ENCODE results near the gene ETFB. TPM values are rescaled to one million over a fixed set of nuclear protein-coding genes. Genes with fewer than 3 reads are reported as not detected.

Gene ETFB
- total RNA-seq, 2 donors from 2014 or later: 32.7 to 56.5 TPM

DNA sequence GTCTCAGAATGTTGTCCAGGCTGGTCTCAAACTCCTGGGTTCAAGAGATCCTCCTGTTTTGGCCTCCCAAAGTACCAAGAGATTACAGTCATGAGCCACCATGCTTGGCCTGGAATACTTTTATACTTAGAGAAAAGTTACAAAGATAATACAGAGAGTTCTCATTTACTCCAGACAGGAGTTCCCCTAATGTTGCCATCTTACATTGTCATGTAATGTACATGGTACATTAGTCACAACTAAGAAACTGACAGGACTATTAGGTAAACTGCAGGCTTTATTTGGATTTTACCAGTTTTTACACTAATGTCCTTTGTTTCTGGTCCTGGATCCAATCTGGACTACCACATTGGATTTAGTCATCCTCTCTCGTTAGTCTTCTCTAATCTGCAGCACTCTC, 26.5 kb upstream of the ETFB start:
- no peak for TF ChIP-seq CTCF (IDR thresholded peaks at IDR 0.05)
- Histone ChIP-seq H3K4me1 (ENCODE audit: control insufficient read depth in 1 of 2, low read depth in 2 of 2) (peaks cover 4 to 7% of the 10 kb centered on the region in 2 donors), H3K9me3 (no peaks in the 10 kb centered on the region), H3K36me3 (no peaks in the 10 kb centered on the region), H3K4me3 (no peak overlapping the region), H3K27me3 (replicated peaks; ENCODE audit: insufficient read depth) (no peaks in the 10 kb centered on the region), H3K27ac (no peak overlapping the region)
- ATAC-seq (ENCODE audit: insufficient number of reproducible peaks, low FRiP score, low read depth): no peak
- DNase-seq (ENCODE audit: low spot score): no peak

- ATAC-seq (ENCODE audit: insufficient number of reproducible peaks, low FRiP score, low read depth): no peak
- Histone ChIP-seq H3K27ac (no peak overlapping the region), H3K4me1 (ENCODE audit: control insufficient read depth in 1 of 2, low read depth in 2 of 2) (peaks cover 4 to 7% of the 10 kb centered on the region in 2 donors), H3K27me3 (replicated peaks; ENCODE audit: insufficient read depth) (no peaks in the 10 kb centered on the region), H3K4me3 (peak overlapping the region; percentile 1), H3K36me3 (no peaks in the 10 kb centered on the region), H3K9me3 (no peaks in the 10 kb centered on the region)
- TF ChIP-seq CTCF (IDR thresholded peaks at IDR 0.05): no peak
- no peak for DNase-seq (ENCODE audit: low spot score)
These were observed 25.0 kb upstream of the ETFB start for GRCh38 chr19:51391073-51391611.

- TF ChIP-seq CTCF (IDR thresholded peaks at IDR 0.05): no peak
- DNase-seq (ENCODE audit: low spot score) (no peak), ATAC-seq (ENCODE audit: insufficient number of reproducible peaks, low FRiP score, low read depth) (no peak)
- Histone ChIP-seq H3K4me3 (no peak overlapping the region), H3K27me3 (replicated peaks; ENCODE audit: insufficient read depth) (no peaks in the 10 kb centered on the region), H3K4me1 (ENCODE audit: control insufficient read depth in 1 of 2, low read depth in 2 of 2) (peaks cover 0 to 4% of the 10 kb centered on the region in 2 donors), H3K27ac (no peak overlapping the region), H3K36me3 (no peaks in the 10 kb centered on the region), H3K9me3 (no peaks in the 10 kb centered on the region)
These were observed 23.0 kb upstream of the ETFB start for GRCh38 chr19:51389143-51389542.

GRCh38 chr19:51387924-51388389, 21.8 kb upstream of the ETFB start, which contains the start of gene LIM2:
Gene LIM2 (minus strand): TSS chr19:51387974. CDS start chr19:51387443, 531 bp downstream.
- no peak for TF ChIP-seq CTCF (IDR thresholded peaks at IDR 0.05)
- Histone ChIP-seq H3K27ac (no peak within 1 kb of the TSS), H3K36me3 (no peaks in the 10 kb centered on the region), H3K4me1 (ENCODE audit: control insufficient read depth in 1 of 2, low read depth in 2 of 2) (no peaks in the 10 kb centered on the region), H3K4me3 (no peak within 1 kb of the TSS), H3K27me3 (replicated peaks; ENCODE audit: insufficient read depth) (no peaks in the 10 kb centered on the region), H3K9me3 (no peaks in the 10 kb centered on the region)
- no peak for DNase-seq (ENCODE audit: low spot score)
- no peak for ATAC-seq (ENCODE audit: insufficient number of reproducible peaks, low FRiP score, low read depth)

- Histone ChIP-seq H3K9me3 (no peaks in the 10 kb centered on the region), H3K36me3 (no peaks in the 10 kb centered on the region), H3K4me3 (no peak overlapping the region), H3K4me1 (ENCODE audit: control insufficient read depth in 1 of 2, low read depth in 2 of 2) (no peaks in the 10 kb centered on the region), H3K27ac (no peak overlapping the region), H3K27me3 (replicated peaks; ENCODE audit: insufficient read depth) (no peaks in the 10 kb centered on the region)
- no peak for TF ChIP-seq CTCF (IDR thresholded peaks at IDR 0.05)
- no peak for DNase-seq (ENCODE audit: low spot score)
- ATAC-seq (ENCODE audit: insufficient number of reproducible peaks, low FRiP score, low read depth): no peak
These were observed 20.8 kb upstream of the ETFB start for GRCh38 chr19:51386882-51387520.
